PFSK-1 (cell line): ENCODE data around the gene ATAD3A.

Experiments
- FOXP2 ChIP-seq: optimal IDR thresholded peaks from 2 replicates; pipeline ENCODE3; 2011; ENCODE audit warnings: borderline replicate concordance, control low read depth, inconsistent platforms; ENCODE audit not compliant: insufficient read depth; ENCODE audit errors: extremely low read length, extremely low read depth
- POLR2AphosphoS5 ChIP-seq: IDR thresholded peaks from 2 replicates; pipeline ENCODE4 v1.6.1; 2012; ENCODE audit warnings: low read depth, mild to moderate bottlenecking, control low read depth, low read length, moderate library complexity
- SIN3A ChIP-seq: IDR thresholded peaks from 2 replicates; pipeline ENCODE4 v1.6.1; 2012; ENCODE audit warnings: mild to moderate bottlenecking, low read length, moderate library complexity, borderline replicate concordance; ENCODE audit not compliant: insufficient read depth
- TAF1 ChIP-seq: IDR thresholded peaks from 2 replicates; pipeline ENCODE4 v1.6.1; 2012; ENCODE audit warnings: low read length, control low read depth, borderline replicate concordance; ENCODE audit not compliant: insufficient read depth
- TF ChIP-seq, protein P1 (sequence below), 2 experiments: IDR thresholded peaks; 2 replicates each; pipeline versions ENCODE4 v1.6.1 to v1.8.0; 2011 to 2012; ENCODE audit warnings: low read depth in 2 of 2, low read length in 2 of 2, control low read depth in 1 of 2, inconsistent platforms in 1 of 2, mild to moderate bottlenecking in 1 of 2, moderate library complexity in 1 of 2; ENCODE audit not compliant: insufficient read depth in 1 of 2

The ATAD3A gene

GRCh38 chr1:1544544-1544943 is 32.6 kb downstream of the ATAD3A start:
- TF ChIP-seq SIN3A (no peak), FOXP2 (no peak), TAF1 (no peak), POLR2AphosphoS5 (no peak)
- TF ChIP-seq, protein P1, sequence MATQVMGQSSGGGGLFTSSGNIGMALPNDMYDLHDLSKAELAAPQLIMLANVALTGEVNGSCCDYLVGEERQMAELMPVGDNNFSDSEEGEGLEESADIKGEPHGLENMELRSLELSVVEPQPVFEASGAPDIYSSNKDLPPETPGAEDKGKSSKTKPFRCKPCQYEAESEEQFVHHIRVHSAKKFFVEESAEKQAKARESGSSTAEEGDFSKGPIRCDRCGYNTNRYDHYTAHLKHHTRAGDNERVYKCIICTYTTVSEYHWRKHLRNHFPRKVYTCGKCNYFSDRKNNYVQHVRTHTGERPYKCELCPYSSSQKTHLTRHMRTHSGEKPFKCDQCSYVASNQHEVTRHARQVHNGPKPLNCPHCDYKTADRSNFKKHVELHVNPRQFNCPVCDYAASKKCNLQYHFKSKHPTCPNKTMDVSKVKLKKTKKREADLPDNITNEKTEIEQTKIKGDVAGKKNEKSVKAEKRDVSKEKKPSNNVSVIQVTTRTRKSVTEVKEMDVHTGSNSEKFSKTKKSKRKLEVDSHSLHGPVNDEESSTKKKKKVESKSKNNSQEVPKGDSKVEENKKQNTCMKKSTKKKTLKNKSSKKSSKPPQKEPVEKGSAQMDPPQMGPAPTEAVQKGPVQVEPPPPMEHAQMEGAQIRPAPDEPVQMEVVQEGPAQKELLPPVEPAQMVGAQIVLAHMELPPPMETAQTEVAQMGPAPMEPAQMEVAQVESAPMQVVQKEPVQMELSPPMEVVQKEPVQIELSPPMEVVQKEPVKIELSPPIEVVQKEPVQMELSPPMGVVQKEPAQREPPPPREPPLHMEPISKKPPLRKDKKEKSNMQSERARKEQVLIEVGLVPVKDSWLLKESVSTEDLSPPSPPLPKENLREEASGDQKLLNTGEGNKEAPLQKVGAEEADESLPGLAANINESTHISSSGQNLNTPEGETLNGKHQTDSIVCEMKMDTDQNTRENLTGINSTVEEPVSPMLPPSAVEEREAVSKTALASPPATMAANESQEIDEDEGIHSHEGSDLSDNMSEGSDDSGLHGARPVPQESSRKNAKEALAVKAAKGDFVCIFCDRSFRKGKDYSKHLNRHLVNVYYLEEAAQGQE (IDR thresholded peaks at IDR 0.05; ENCODE audit: insufficient read depth in 1 of 2, low read depth in 2 of 2, low read length in 2 of 2) = no peak

DNA sequence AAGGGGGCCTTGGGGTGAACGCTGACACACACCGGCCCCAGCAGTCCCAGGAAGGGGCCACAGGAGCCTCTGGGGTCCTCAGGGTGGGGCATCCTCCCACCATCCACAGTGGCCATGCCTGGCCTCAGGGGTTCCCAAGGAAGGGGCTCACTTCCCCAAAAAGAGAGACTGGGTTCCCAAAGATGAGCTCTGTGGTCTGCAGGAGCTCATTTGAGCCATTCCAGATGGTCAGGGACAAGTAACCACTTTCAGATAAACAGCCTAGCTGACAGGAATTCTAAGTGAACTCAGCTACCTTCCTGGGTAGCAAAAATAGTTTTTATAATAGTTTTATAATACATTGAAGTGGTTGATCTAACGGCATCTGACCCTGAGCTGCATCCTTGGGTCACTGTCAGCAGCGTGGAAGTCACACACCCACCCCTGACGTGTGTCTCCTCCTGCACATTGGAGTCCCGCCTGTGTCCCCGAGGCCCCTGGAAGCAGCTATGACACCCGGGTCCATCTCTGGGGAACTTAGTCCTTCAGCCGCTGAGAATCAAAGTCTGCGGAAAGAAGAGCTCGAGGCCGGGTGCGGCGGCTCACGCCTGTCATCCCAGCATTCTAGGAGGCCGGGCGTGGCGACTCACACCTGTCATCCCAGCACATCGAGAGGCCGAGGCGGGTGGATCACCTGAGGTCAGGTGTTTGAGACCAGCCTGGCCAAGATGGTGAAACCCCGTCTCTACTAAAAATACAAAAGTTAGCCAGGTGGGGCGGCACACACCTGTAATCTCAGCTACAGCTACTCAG is 34.2 kb downstream of the ATAD3A start:
- TF ChIP-seq, protein P1 (IDR thresholded peaks at IDR 0.05; ENCODE audit: insufficient read depth in 1 of 2, low read depth in 2 of 2, low read length in 2 of 2) = no peak
- TF ChIP-seq FOXP2 (no peak), POLR2AphosphoS5 (no peak), SIN3A (no peak), TAF1 (no peak)

GRCh38 chr1:1547011-1547410 is 35.0 kb downstream of the ATAD3A start:
- TF ChIP-seq SIN3A = no peak
- no peak for TF ChIP-seq POLR2AphosphoS5
- no peak for TF ChIP-seq TAF1
- TF ChIP-seq, protein P1 (IDR thresholded peaks at IDR 0.05; ENCODE audit: insufficient read depth in 1 of 2, low read depth in 2 of 2, low read length in 2 of 2) = no peak
- TF ChIP-seq FOXP2 = no peak

DNA sequence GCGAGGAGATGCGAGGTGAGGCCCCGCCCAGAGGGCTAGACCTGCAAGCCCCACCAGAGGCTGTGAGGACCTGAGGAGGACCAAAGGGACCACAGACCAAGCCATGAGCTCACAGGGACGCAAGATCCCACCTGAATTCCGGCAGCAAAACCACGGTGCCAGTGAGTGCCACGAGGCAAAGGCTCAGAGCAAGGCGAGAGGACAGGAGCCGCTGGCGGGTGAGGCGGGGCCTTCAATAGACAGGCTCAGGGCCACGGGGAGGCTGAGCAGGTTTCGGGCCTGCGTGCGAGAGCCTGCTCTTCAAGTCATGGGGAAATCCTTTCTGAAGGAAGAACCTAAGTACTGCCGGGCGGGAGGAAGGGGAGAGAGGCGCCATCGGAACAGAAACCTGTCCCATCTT is 35.5 kb downstream of the ATAD3A start:
- TF ChIP-seq SIN3A = no peak
- TF ChIP-seq, protein P1 (IDR thresholded peaks at IDR 0.05; ENCODE audit: insufficient read depth in 1 of 2, low read depth in 2 of 2, low read length in 2 of 2) = no peak
- TF ChIP-seq FOXP2 = no peak
- TF ChIP-seq POLR2AphosphoS5 = no peak
- TF ChIP-seq TAF1 = no peak
